ENCODE results near the gene TRHDE.

DNA sequence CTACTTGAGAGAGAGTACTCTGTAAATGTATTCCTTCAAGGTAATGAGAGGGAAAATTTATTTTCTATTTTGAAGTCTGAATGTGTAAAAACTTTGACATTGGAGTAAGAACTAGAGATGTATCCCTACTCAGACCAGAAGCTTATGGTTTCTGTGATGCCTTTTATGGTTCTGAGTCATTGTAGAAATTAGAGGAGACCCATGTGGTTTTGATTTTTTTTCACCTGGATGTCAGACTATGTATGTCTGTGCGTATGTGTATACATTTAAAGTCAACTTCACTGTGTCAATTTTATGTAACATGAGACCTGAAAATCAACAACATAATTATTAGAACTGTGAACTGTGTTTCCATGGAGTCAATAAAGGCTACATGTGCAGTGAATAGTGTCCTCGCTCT, 302.0 kb downstream of the TRHDE start:
- TF ChIP-seq, protein P1, sequence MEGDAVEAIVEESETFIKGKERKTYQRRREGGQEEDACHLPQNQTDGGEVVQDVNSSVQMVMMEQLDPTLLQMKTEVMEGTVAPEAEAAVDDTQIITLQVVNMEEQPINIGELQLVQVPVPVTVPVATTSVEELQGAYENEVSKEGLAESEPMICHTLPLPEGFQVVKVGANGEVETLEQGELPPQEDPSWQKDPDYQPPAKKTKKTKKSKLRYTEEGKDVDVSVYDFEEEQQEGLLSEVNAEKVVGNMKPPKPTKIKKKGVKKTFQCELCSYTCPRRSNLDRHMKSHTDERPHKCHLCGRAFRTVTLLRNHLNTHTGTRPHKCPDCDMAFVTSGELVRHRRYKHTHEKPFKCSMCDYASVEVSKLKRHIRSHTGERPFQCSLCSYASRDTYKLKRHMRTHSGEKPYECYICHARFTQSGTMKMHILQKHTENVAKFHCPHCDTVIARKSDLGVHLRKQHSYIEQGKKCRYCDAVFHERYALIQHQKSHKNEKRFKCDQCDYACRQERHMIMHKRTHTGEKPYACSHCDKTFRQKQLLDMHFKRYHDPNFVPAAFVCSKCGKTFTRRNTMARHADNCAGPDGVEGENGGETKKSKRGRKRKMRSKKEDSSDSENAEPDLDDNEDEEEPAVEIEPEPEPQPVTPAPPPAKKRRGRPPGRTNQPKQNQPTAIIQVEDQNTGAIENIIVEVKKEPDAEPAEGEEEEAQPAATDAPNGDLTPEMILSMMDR (IDR thresholded peaks at IDR 0.05), result no peak
- TF ChIP-seq POLR2A (IDR thresholded peaks at IDR 0.05) (no peak), POLR2AphosphoS5 (IDR thresholded peaks at IDR 0.05; ENCODE audit: insufficient read depth in 1 of 2, low read depth in 1 of 2) (no peak)

All from vagina (tissue), 2 donors.